ENCODE results near the gene CHAF1A. TPM values are rescaled to one million over a fixed set of nuclear protein-coding genes. Genes with fewer than 3 reads are reported as not detected.

The CHAF1A gene
- total RNA-seq, 2 experiments from 2014 or later = 78.3 to 80.5 TPM

DNA sequence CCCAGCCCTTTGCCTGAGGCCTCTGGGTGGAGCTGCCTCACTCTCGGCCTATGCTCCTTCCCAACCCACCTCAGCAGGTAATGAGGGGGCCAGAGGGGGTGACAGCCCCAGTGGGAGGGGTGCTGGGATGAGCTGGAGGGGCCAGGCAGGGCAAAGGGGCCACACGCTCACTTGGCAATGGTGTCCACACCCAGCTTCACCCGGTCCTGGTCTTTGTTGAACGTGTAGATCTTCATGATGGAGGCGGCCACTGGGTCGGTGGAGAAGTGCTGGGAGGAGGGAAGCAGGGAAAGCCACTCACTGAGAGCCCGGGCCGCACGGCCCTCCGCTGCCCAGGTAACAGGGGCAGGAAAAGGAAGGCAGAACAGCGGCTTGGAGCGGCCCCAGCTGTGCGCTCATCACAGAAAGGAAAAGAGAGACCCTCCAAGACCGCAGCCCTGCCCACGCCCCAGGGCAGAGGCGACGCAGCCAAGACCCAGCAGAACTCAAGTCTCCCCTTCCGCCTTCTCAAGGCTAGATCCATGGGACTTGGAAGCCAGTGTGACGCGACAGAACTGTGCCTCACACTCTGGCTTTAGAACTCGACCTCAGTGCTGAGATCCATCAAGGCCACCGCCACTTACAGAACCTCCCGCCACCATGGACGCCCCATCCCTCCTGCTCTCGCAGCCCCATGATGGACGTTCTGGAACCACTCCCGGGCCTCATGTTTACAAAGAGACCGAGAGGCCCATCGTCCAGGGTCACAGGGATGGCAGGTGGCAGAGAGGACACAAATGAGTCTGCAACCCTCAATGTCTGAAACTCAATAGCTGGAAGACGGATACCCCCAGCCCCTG, 45.9 kb downstream of the CHAF1A start:
- peaks cover 10% of the 10 kb centered on the region for H3K36me3 Mint-ChIP-seq (ENCODE audit: low read depth)
- ChIA-PET CTCF (no interaction called here), POLR2A (interaction anchor here (0.8 to 1.6 kb wide), 3 partner anchors 11 to 39 kb away, joined by 3 to 5 read pairs (median 5); no protein-coding TSS in a partner anchor)
- DNase-seq (no peak), ATAC-seq (no peak)
- H3K27me3 Mint-ChIP-seq = no peaks in the 10 kb centered on the region
- no peak overlapping the region for H3K4me3 Mint-ChIP-seq
- no peaks in the 10 kb centered on the region for H3K9me3 Mint-ChIP-seq
- intact Hi-C loops (cut with micrococcal nuclease) = no loop called here
- no peak overlapping the region for H3K27ac Mint-ChIP-seq
- TF ChIP-seq, protein P1, sequence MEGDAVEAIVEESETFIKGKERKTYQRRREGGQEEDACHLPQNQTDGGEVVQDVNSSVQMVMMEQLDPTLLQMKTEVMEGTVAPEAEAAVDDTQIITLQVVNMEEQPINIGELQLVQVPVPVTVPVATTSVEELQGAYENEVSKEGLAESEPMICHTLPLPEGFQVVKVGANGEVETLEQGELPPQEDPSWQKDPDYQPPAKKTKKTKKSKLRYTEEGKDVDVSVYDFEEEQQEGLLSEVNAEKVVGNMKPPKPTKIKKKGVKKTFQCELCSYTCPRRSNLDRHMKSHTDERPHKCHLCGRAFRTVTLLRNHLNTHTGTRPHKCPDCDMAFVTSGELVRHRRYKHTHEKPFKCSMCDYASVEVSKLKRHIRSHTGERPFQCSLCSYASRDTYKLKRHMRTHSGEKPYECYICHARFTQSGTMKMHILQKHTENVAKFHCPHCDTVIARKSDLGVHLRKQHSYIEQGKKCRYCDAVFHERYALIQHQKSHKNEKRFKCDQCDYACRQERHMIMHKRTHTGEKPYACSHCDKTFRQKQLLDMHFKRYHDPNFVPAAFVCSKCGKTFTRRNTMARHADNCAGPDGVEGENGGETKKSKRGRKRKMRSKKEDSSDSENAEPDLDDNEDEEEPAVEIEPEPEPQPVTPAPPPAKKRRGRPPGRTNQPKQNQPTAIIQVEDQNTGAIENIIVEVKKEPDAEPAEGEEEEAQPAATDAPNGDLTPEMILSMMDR (IDR thresholded peaks at IDR 0.05) = no peak
- no peaks in the 10 kb centered on the region for H3K4me1 Mint-ChIP-seq (ENCODE audit: low read depth)

DNA sequence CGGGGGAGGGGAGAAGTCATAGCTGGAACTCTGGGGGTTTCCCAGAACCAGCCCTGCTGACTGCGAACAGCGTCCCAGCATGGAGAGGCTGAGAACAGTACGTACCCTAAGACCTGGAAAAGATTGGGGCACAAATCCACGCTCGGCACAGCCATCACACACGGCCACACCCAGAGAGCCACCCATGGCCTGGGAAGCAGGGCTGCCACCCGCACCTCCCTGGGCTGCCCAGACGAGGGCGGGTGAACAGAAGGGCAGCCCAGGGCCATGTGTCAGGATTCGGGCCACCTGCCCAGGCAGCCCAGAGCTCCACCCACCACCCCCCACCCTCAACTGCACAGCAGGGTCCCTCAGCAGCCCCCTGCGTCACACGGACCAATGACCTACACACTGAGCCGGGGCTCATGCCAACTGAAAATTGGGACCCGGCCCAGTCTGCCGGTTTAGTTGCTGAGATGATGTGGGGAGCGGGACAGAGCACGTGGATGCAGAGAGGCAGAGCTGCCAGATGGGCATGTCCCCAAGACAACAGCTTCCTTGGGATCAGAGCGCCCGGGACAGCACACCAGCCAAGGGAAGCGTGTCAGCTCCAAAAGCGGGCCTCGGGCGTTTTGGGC, 46.7 kb downstream of the CHAF1A start:
- no peaks in the 10 kb centered on the region for H3K4me1 Mint-ChIP-seq (ENCODE audit: low read depth)
- no peak overlapping the region for H3K4me3 Mint-ChIP-seq
- TF ChIP-seq, protein P1 (IDR thresholded peaks at IDR 0.05) = no peak
- no peak overlapping the region for H3K27ac Mint-ChIP-seq
- POLR2A ChIA-PET = interaction anchor here (0.8 to 1.6 kb wide), 3 partner anchors 12 to 40 kb away, joined by 3 to 5 read pairs (median 5); no protein-coding TSS in a partner anchor
- DNase-seq (no peak), ATAC-seq (no peak)
- no peaks in the 10 kb centered on the region for H3K27me3 Mint-ChIP-seq
- peaks cover 10% of the 10 kb centered on the region for H3K36me3 Mint-ChIP-seq (ENCODE audit: low read depth)
- CTCF ChIA-PET = no interaction called here
- no peaks in the 10 kb centered on the region for H3K9me3 Mint-ChIP-seq
- intact Hi-C loops (cut with micrococcal nuclease) = no loop called here

DNA sequence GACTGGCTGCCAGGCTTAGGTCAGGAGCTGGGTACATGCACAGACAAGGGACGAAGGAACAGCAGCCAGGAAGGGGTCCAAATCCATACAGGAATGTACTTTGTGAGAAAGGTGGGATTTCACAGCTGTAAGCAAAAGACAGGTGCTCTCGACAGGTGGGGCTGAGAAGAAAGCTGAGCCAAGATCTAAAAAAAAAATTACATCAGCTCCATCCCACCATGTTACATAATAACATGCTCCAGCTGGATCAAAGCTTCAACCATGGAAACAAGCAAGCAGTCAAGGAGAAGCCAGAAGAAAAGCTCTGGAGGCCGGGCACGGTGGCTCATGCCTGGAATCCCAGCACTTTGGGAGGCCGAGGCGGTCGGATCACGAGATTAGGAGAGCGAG, 47.2 kb downstream of the CHAF1A start:
- Mint-ChIP-seq H3K4me3 (no peak overlapping the region), H3K4me1 (ENCODE audit: low read depth) (no peaks in the 10 kb centered on the region), H3K27me3 (no peaks in the 10 kb centered on the region), H3K9me3 (no peaks in the 10 kb centered on the region), H3K27ac (no peak overlapping the region), H3K36me3 (ENCODE audit: low read depth) (peaks cover 10% of the 10 kb centered on the region)
- TF ChIP-seq, protein P1 (IDR thresholded peaks at IDR 0.05) = no peak
- no peak for DNase-seq
- ChIA-PET CTCF (no interaction called here), POLR2A (interaction anchor here (0.8 to 1.6 kb wide), 2 partner anchors 13 to 24 kb away, joined by 3 to 5 read pairs; no protein-coding TSS in a partner anchor)
- intact Hi-C loops (cut with micrococcal nuclease) = no loop called here
- no peak for ATAC-seq

DNA sequence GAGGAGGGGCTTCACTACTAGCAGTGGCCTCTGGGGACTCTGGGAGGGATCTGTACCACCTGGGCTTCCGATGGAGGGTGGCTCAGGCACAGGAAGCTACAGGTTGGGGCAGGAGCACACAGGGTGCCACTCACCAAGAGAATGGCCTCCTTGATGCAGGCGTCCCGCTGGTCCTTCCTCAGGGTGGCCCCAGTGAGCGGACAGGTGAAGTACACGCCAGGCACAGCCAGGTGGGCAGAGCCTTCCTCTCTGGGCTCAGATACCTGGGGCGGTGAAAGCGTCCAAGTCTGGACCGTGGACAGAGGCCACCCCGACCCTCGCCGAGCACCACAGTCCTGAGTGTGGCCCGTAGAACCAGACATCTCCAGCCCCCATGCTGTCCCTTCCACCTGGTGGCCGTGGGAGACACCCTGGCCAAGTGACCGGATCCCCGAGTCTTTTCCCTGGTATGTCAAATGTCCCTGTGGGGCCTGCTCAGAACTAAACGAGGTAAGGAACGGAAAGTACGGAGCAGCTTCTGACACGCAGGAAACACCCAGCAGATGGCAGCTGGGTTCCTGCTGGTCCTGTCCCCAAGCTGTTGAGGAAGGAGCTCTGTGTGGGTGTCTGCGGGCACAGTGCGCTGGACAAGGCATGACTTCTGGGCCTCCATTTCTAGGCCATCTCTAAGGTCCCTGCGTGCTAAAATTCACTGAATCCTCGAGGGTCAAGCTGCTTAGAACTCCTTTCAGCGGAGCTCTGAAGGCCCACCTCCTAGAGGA, 50.0 kb downstream of the CHAF1A start:
- no peak for DNase-seq
- TF ChIP-seq, protein P1 (IDR thresholded peaks at IDR 0.05) = no peak
- ChIA-PET CTCF (no interaction called here), POLR2A (interaction anchor here (0.6 to 1.1 kb wide), 3 partner anchors 9 to 313 kb away, joined by 3 to 8 read pairs (median 3); no protein-coding TSS in a partner anchor)
- peaks cover 10% of the 10 kb centered on the region for H3K36me3 Mint-ChIP-seq (ENCODE audit: low read depth)
- no peak overlapping the region for H3K27ac Mint-ChIP-seq
- H3K4me1 Mint-ChIP-seq (ENCODE audit: low read depth) = peaks cover 16% of the 10 kb centered on the region
- H3K27me3 Mint-ChIP-seq = no peaks in the 10 kb centered on the region
- intact Hi-C loops (cut with micrococcal nuclease) = no loop called here
- no peak overlapping the region for H3K4me3 Mint-ChIP-seq
- H3K9me3 Mint-ChIP-seq = no peaks in the 10 kb centered on the region
- no peak for ATAC-seq

All from activated CD8-positive, alpha-beta T cell treated with anti-CD3 and anti-CD28 coated beads for 36 hours (primary cell).